Mucosa of rectum (tissue), 2 donors: ENCODE measurements around the gene JPH3.

Experiments used
- H3K27ac ChIP-seq, 2 donors: one replicate each; pipeline ENCODE4 v1.7.0; 2013; ENCODE audit warnings: inconsistent platforms in 2 of 2, low read depth in 2 of 2, low read length in 2 of 2
- H3K27me3 ChIP-seq, 2 donors: one replicate each; pipeline ENCODE4 v1.7.0; 2013; ENCODE audit warnings: low read length in 2 of 2; ENCODE audit not compliant: control insufficient read depth in 2 of 2, insufficient read depth in 2 of 2
- H3K36me3 ChIP-seq, 2 donors: one replicate each; pipeline ENCODE4 v1.7.0; 2013; ENCODE audit warnings: low read length in 2 of 2; ENCODE audit not compliant: control insufficient read depth in 2 of 2, insufficient read depth in 2 of 2
- H3K4me1 ChIP-seq, 2 donors: one replicate each; pipeline ENCODE4 v1.7.0; 2013; ENCODE audit warnings: low read length in 2 of 2, mild to moderate bottlenecking in 1 of 2; ENCODE audit not compliant: control insufficient read depth in 2 of 2, insufficient read depth in 2 of 2
- H3K4me3 ChIP-seq, 2 donors: one replicate each; pipeline ENCODE4 v1.7.0; 2013; ENCODE audit warnings: low read length in 2 of 2
- H3K9ac ChIP-seq, 2 donors: one replicate each; pipeline ENCODE4 v1.7.0; 2013; ENCODE audit warnings: low read length in 2 of 2, low read depth in 1 of 2, mild to moderate bottlenecking in 1 of 2
- H3K9me3 ChIP-seq, 2 donors: one replicate each; pipeline ENCODE4 v1.7.0; 2013; ENCODE audit warnings: low read length in 2 of 2; ENCODE audit not compliant: control insufficient read depth in 2 of 2
- donor health status: healthy.
- donor health status: Normal muscosa, but diverticular disease.

JPH3 gene

DNA sequence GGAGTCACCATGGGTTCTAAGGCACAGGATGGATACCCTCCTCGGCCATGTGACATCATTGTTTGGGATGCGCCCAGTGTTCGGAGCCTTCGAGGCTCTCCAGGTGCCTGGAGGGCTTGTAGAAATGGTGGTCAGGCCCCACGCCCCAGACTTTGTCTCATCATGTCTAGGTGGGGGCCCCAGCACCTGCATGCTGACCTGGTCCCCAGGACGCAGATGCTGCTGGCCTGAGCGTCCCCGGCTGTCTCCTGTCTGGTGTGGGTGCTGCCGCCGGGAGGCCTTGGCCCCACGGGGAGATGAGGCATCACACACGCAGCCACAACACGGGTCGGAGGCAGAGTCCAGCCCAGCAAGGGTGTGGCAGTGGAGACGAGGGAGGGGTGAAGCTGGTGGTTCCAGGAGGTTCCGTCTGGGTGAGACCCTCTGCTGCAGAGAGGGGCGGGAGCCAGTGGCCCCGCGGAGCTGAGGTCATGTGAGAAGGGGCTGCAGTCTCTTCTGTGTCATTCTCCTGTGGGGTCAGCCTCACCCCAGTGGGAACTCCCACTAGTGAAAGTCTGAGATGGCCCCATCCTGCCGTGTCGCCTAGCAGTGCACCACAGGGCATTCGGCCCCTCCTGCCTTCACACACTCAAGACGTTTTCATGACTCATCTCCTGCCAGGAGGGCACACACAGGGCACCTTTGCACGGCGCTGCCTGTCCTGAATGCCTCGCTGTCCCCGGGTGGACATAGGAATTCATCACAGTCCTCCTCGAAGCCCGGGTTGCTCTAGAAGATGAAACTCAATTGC, 46.6 kb downstream of the JPH3 start:
- Histone ChIP-seq H3K9ac (no peak overlapping the region), H3K4me1 (no peaks in the 10 kb centered on the region), H3K9me3 (no peaks in the 10 kb centered on the region), H3K4me3 (no peak overlapping the region), H3K27ac (no peak overlapping the region), H3K27me3 (peaks cover 0 to 3% of the 10 kb centered on the region in 2 donors), H3K36me3 (no peaks in the 10 kb centered on the region)

DNA sequence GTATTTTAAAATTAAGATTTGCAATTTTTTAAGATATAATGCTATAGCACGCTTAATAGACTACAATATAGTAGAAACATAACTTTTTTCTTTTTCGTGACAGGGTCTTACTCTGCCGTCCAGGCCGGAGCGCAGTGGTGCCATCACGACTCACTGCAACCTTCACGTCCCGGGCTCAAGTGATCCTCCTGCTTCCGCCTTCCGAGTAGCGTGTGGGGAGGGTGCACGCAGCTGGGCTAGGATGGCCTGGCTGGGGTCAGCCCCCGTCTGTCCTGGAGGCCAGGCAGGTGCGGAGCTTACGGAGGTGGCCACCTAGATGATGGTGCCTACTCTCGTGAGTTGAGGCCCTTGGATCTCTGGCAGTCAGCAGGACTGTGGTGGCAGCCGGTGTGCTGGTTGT, 50.1 kb downstream of the JPH3 start:
- peaks cover 0 to 3% of the 10 kb centered on the region in 2 donors for H3K27me3 ChIP-seq
- H3K9me3 ChIP-seq: no peaks in the 10 kb centered on the region
- H3K4me3 ChIP-seq: no peak overlapping the region
- H3K27ac ChIP-seq: no peak overlapping the region
- H3K9ac ChIP-seq: no peak overlapping the region
- H3K36me3 ChIP-seq: no peaks in the 10 kb centered on the region
- no peaks in the 10 kb centered on the region for H3K4me1 ChIP-seq

DNA sequence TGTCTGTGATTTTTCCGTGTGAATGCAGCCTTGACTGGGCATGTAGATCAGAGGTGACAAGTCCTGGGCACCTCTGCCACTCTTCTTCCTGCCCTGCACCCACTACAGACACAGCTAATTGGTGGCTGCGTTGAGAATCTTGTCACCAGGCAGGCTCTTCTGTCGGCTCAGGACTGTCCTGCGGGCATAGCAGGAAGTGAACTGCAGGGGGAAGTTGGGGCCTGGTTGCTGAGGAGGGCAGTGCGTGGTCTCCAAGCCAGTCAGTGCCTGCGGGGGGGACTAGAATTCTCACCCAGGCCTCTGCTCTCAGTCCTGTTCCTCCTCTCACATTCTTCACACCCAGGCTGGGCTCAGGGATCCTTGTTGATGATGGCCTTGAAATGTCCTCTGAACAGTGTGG, 50.5 kb downstream of the JPH3 start:
- Histone ChIP-seq H3K27me3 (peaks cover 0 to 3% of the 10 kb centered on the region in 2 donors), H3K36me3 (no peaks in the 10 kb centered on the region), H3K4me3 (no peak overlapping the region)

DNA sequence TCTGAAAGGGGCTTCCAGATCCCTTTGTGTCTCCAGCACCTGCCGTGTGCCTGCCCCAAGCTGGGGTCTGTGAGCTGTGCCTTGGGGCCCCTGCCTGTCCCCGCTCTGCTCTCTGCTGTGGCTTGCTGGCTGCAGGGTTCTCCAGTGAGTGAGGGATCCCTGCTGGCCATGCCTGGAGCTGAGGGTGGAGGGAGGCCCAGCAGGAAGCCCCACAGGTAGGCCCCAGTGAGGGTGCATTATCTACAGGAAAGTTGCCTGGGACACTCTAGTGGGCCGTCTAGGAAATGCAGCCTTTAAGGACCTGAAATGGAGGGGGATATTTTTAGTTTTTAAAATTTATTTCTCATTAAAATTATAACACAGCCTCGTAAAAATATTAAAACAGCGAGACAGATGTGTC, 50.9 kb downstream of the JPH3 start:
- Histone ChIP-seq H3K9ac (no peak overlapping the region), H3K9me3 (no peaks in the 10 kb centered on the region), H3K36me3 (no peaks in the 10 kb centered on the region), H3K27ac (no peak overlapping the region), H3K27me3 (peaks cover 0 to 3% of the 10 kb centered on the region in 2 donors), H3K4me3 (no peak overlapping the region), H3K4me1 (no peaks in the 10 kb centered on the region)

More for the DNA sequence above, 50.5 kb downstream of the JPH3 start:
- Histone ChIP-seq H3K4me1 (no peaks in the 10 kb centered on the region), H3K9ac (no peak overlapping the region), H3K27ac (no peak overlapping the region), H3K9me3 (no peaks in the 10 kb centered on the region)

DNA sequence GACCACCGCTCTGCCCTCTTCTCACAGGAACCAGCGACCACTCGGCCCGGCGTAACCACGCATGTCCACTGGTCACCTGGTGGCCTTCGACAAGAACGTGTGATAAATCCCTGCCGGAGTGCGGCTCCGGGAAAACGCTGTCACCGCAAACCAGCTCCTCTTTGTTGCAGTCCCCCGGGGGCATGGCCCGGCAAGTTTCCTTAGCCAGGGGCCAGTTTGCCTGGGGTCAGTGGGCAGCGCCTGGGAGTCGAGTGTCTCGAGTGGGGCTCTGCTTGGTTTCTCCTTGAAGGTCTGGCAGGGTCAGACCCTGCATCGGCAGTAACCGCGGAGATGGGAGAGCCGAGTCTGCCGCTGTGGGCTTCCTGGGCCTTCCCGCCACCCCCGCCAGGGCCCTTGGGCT, 52.5 kb downstream of the JPH3 start:
- H3K9ac ChIP-seq: no peak overlapping the region
- no peaks in the 10 kb centered on the region for H3K4me1 ChIP-seq
- no peaks in the 10 kb centered on the region for H3K36me3 ChIP-seq
- H3K4me3 ChIP-seq: no peak overlapping the region
- no peaks in the 10 kb centered on the region for H3K9me3 ChIP-seq
- H3K27ac ChIP-seq: no peak overlapping the region
- H3K27me3 ChIP-seq: no peaks in the 10 kb centered on the region

DNA sequence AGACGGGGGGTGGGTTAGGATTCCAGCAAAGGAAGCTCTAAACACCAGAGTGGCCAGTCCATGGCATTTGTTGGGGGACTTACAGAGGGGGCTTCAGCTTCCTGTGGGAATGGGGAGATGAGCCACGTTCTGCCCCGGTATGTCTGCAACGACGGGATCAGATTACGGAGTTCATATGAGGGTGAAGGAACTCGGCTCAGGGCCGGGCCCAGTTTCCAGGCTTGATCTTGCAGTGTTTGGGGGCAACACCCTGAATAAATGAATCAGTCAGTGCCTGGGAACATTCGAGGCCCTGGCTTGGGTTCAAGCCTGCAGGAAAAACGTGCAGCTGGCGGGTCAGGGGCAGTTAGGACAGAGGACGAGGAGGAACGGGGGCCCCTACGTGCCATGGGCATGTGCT, 54.0 kb downstream of the JPH3 start:
- Histone ChIP-seq H3K36me3 (no peaks in the 10 kb centered on the region), H3K9ac (no peak overlapping the region), H3K27me3 (no peaks in the 10 kb centered on the region), H3K4me1 (no peaks in the 10 kb centered on the region), H3K9me3 (no peaks in the 10 kb centered on the region), H3K4me3 (no peak overlapping the region), H3K27ac (no peak overlapping the region)

DNA sequence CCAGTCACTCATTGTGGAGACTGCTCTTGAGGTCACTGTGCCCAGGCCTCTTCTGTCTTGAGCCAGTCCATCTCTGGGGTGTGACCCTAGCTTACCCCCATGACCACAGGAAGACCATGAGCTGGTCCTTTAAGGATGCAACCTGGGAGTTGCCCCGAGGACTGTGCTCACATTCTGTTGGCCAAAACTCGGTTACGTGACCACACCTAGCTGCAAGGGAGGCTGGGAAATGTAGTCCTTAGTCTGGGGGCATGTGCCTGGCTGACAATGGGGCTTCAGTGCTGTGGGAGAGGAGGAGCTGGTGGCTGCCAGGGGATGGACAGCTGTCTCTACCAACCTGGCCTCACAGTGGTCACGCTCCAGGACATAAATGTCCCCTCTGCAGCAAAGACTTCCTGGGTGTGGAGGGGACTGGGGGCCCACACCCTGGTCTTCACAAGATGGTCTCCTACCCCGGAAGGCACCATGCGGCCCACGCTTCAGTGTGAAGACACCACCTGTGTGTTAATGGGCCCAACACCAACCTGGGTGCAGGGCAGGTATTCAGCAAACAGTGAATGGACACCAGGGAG, 55.4 kb downstream of the JPH3 start:
- no peak overlapping the region for H3K9ac ChIP-seq
- H3K27me3 ChIP-seq: no peaks in the 10 kb centered on the region
- no peaks in the 10 kb centered on the region for H3K4me1 ChIP-seq
- H3K9me3 ChIP-seq: no peaks in the 10 kb centered on the region
- no peak overlapping the region for H3K4me3 ChIP-seq
- no peaks in the 10 kb centered on the region for H3K36me3 ChIP-seq
- no peak overlapping the region for H3K27ac ChIP-seq

DNA sequence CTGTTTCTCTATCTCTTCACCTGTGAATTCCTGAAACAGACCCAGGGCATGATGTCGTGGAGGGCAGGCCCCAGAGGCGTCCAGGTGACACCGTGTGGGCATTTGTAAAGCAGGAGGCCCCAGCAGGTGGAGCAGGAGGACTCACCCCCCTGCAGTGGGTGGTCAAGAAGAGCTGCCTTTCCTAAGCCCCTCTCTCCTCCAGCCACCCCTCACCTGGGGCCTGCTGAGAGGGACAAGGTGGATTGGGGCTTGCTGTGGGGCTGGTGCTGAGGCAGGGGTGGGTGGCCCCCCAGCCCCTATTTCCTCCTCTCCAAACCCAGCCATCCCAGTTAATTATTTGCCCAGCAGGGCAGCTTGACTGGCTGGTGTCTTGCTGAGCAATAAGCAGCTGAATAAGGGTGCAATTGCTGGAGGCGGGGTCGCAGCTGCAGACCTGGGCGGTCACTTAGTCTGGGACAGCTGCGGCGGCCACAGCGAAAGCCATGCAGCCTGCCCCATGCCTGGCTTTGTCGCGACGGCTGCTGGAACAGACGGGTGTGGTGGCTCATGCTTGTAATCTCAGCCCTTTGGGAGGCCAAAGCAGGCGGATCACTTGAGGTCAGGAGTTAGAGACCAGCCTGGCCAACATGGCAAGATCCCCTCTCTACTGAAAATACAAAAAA, 56.4 kb downstream of the JPH3 start:
- H3K36me3 ChIP-seq: no peaks in the 10 kb centered on the region
- H3K9ac ChIP-seq: no peak overlapping the region
- no peaks in the 10 kb centered on the region for H3K27me3 ChIP-seq
- H3K4me3 ChIP-seq: no peak overlapping the region
- no peaks in the 10 kb centered on the region for H3K4me1 ChIP-seq
- H3K27ac ChIP-seq: no peak overlapping the region
- no peaks in the 10 kb centered on the region for H3K9me3 ChIP-seq

DNA sequence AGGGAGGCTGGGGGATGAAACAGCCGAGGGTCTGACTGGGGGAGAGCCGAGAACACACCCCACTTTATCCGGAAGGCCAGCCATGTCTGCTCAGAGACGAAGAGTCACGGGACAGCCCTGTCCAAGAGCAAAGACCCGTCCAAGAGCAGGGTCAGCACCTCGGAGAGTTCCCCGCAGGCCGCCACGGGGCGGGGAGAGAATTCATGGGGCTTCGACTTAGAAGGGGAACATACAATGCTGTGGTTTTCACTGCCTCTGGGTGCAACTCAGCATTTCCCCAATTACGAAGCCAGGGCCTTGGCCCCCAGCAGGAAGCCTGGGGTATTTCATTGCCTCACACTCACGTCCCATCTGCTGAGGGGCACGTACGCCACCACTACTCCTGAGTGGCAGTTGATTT, 59.3 kb downstream of the JPH3 start:
- H3K36me3 ChIP-seq: no peaks in the 10 kb centered on the region
- H3K4me3 ChIP-seq: no peak overlapping the region
- H3K27me3 ChIP-seq: no peaks in the 10 kb centered on the region
- H3K4me1 ChIP-seq: no peaks in the 10 kb centered on the region
- H3K9ac ChIP-seq: no peak overlapping the region
- H3K9me3 ChIP-seq: no peaks in the 10 kb centered on the region
- H3K27ac ChIP-seq: no peak overlapping the region
